ENCODE measurements around the gene FRAS1.
"Not testable (repeated sequence)": the region's sequence is repeated elsewhere in the genome, so short reads cannot be mapped to it uniquely, and the experiment has no call there.

Gene FRAS1

DNA sequence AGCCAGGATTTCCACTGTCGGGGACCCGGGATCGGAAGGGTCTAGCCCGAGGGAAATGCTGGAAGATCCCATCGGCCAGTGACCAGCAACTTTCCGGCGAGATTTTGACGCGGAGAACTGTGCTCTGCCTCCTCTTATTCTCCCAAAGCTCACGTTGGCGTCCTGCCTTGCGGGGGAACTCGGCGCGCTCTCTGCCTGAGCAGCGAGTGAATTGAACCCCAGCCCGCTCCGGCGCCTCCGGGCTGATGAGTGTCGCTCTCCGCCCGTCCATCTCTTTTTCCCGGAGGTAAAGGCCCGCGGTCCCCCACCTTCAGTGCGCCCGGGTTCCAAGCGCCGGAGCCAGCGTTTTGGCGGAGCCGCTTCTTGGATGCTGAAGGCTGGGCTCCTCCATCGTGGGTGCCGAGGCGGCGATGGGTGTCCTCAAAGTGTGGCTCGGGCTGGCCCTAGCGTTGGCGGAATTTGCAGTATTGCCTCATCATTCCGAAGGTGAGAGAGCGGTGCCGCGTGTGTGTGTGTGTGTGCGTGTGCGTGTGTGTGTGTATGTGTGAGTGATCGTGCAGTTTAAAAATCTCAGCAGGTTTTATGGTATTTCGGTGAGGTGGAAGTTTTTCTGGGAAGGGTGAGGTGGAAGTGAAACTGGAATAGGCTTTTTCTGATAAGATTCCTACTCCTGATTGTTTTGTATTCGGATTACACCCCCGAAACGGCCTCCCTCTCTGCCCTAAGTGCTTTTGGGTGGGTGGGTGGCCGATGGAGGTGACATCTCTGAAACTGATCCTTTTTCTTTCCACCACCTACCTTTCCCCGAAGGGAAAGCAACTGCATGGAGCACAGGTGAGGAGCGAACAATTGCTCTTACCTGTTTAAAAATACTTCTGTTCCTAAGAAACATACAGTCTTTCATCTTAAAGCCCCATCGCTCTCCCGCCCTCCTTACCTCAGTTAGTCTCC is 752 bp downstream of the FRAS1 start:
- DNase-seq: peak; percentile 1 to 62

DNA sequence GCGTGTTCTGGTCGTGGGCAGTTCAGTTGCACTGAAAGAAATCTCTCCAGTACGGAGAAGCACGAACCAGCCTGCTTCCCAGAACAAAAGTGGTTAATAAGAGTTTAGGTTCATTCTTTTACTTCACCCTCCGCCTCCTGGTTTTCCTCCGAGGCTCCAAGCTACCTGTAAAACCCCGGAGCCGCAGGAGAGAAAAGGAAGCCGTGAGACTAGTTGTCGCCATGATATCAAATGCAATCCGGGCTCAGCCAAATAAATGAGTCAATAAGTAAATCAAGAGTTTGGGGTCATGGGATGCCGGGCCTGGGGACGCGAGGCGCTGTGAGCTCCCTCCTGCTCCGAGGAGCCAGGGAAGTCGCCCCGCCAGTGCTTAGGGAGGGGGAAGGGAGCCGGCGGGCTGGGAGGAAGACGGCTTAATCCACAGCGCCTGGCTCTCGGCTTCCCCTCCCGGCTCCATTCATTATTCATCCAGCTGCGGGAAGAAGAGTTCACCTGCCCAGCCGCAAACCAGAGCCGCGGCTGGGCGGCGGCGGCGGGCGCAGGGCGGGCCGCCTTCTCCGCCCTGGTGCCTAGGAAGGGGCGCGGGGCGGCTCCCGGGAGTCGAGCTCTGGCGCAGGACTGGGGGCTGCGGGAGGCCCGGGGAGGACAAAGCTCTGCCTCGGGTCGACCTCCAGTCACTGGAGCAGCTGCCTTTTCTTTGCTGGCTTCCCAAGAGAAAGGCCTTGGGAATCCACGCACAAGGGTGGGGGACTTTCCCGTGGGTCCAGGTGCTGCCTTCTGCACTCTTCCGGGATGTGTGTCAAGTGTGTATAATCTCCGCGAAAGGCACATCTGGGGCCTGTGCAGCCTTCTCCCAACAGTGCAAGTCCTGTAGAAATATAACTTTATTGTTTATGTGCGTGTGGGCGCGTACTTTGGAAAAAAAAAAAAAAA is 1.7 kb downstream of the FRAS1 start:
- DNase-seq: peak; percentile 32 to 61

DNA sequence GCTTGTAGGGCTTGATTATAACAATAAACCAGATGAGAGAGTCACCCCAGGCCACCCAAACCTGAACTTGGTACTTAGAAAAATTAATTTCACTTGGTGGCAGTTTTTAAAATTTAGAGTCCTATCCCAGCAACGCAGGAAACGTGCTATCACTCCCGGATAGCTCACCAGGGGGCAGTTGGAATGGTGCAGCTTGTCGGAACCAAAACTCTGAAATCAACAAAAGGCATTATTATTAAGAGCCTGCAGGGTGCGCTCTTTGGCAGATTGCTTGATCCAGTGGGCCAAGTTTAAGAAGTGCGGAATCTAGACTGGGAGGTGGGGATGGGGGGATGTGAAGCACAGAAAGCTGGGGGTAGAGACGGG is 2.4 kb downstream of the FRAS1 start:
- DNase-seq: peak; percentile 52 to 73

DNA sequence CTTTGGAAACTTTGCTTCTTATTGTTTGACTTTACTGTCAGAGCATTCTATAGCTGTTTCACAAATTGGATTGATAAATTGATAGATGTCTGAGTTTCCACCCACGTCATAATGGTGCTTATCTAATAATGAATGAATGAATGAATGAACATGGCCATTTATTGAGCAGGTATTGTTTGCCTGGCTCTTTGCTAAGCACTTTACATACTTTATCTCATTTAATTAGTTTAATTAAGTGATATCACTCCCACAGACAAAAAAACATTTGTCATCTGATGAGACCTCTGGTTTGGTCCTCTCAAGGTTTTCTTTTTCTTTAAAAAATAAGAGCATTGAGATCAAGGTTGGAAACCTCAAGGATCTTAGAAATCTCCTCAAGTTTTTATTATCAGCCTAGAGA is 2.8 kb downstream of the FRAS1 start:
- DNase-seq: no peak

DNA sequence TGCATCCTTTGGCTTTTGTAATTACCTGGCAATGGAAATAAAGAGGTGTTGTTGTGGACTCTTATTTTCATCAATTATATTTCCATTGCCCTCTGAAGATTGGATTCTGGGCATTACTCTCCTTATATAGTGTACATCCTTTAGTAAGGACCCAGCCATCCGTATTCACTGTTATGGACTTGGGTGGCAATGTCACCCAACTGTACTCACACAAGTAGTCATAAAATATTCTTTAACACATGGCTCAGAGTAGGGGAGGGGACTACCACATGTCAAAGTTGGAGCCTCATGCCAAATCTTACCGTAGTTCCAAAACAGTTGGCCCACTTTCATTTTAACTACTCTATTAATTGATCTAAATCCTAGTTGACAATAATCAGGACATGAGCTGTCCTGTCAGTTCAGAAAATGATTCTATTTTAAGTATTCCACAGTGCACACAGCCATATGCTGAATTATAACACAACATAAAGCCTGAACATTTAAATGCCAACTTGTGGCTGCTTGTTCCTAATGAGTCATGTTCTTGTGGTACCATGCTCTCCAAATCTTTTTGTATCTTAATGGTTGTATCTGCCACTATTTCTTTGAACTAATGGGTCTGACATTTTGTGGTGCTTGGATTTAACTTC is 4.9 kb downstream of the FRAS1 start:
- no peak for DNase-seq

DNA sequence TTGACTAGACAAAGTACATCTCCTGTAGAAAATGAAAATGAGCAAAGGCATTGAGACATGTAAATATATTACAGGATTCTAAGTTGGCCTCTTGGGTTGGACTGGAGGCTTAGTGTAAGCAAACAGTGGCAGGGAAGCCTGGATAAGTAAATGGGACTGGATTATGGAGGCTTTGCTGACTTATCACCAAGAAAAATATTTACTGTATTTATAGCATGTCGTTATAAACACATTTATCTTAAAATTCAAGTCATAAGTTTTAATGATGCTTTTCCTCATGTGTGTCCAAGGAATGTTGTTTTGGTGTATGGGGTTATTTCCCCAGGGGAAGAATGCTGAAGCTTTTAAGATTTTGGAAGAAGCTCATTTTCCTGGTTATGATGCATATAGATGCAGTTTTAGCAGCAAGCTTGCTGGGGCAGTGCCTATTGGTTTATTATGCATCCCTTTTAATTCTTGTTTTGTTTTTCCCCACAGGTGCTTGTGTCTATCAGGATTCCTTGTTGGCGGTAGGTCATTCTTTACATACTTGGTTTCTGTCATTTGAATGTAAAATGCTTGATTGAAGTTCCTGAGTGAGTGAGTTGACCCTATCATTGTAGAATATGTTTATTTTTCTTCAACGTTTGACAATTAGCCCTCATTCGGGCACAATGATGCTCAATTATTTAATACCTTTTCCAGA is 8.5 kb downstream of the FRAS1 start:
- DNase-seq: no peak

DNA sequence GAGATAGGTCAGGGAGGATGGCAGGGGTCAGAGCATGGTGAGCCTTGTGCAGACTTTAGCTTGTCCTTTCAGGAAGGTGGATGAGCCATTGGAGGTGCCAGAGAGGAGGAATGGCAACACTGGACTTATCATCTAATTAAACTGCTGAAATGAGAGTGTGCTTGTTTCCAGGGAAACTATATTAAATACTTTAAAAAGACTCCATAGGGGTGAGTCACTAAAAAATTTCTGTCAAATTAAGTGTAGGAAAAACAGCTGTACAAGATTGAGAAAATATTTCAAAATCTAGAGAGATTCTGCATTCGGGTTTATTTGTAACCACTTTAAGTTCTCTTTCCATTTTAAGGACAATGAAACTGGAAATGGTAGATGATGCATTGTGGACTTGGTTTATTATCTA is 11.4 kb downstream of the FRAS1 start:
- no peak for DNase-seq

DNA sequence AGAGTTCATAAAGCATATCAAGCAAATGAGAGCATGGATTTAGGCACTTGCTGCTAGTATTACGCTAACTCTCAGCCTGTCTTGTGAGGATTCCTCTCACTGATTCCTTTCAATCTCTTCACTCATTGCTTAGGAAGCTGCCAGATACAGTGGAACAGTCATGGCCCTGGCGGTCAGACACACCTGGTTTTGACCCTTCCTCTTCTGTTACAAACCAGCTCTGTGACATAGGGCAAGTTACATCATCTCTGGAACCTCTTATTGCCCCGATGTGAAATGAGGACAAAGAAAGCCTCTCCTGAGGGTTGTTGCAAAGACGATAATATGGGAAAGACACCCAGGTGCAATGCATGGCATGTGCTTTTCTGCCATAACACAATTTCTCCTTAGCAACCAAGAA is 12.2 kb downstream of the FRAS1 start:
- DNase-seq: no peak

DNA sequence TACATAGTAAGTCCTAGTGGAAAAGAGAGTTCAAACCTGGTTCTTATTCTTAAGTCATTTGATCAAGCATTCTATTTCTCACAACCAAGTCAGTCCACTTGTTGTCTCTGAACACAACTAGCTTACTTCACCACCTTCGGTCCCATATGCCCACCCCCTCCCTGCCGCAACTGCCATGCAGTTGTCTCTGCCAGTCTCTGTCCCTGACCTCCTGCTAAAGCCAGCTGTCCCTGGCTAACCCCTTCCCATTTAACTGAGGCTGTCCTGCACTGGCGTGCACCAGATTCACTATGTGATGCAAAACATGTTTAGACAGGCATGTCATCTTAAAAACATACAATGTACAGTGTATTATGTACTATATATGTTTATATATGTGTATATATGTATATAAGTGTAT is 12.7 kb downstream of the FRAS1 start:
- DNase-seq: no peak

DNA sequence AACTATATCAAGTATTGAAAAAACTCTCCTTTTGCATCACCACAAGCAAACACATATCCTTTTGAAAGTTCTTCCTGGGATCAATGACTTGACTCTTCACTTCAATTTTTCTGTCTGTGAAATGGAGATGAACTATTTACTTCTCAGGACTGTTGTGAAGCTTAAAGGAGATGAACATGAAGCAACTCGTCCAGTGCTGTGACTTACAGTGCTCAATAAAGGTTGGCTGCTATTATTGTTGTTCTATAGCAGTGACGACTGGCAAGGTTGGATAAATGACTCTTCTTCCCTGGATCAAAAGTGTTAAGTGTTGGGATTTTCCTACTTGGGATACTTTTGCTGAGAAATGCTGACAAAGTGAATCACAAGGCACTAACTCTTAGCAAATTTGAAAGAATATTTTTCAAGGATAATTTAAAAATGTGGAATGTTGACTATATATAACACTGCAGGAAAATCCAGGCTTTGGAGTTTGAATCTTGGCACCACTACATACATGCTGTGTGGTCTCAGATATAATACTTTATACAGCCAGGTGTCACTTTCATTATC is 13.7 kb downstream of the FRAS1 start:
- no peak for DNase-seq

DNA sequence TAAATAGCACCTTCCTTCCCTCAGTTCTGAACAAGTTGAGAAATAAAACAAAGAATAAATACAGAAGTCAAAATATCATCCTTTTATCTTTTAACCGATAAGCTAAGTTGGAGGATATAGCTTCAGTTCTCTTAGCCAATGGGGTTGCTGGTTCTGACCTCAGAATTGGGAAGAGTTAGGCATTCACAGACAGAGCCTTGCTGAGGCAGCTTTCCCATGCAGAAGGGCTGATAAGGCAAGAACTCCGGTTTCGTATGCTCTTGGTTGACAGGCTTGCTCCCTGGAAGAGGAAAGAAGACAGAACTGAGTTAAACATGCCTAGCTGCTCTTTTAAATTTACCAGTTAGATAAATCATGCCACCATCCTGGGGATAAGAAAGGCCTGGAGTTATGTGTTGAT is 17.6 kb downstream of the FRAS1 start:
- DNase-seq: no peak

DNA sequence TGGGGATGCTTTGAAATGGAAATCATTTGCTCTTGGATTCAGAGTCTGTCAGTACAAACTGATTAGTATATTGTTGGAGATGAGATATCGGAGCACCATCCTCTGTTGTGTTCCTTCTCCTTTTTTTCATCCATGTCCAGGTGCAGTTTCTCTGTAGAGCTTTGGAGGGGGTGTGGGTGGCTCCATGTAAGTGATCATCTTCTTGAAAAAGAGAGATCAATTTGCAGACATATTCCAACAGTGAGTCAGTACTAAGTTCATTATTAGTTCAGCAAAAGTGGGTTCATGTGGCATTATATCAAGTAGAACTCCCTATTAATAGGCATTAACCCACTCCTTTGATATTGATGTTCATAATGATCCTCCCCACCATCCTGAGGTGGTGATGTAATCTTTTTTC is 18.9 kb downstream of the FRAS1 start:
- DNase-seq: no peak

DNA sequence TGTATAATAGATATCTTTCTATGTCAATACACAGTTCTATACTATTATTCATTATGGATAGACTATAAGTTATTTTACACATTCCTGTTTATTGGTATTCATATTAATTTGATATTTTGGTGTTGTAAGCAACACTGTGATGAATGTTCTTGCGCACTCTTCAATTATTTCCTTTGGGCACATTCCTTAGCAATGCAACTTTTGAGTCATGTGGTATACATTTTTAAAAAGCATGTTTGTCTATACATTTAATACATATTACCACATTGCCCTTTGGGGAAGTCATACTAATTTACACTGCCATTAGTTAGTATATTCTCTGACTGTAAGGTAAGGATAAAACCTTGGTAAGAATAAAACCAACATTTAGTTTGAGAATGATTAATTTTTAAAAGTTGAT is 21.0 kb downstream of the FRAS1 start:
- no peak for DNase-seq

DNA sequence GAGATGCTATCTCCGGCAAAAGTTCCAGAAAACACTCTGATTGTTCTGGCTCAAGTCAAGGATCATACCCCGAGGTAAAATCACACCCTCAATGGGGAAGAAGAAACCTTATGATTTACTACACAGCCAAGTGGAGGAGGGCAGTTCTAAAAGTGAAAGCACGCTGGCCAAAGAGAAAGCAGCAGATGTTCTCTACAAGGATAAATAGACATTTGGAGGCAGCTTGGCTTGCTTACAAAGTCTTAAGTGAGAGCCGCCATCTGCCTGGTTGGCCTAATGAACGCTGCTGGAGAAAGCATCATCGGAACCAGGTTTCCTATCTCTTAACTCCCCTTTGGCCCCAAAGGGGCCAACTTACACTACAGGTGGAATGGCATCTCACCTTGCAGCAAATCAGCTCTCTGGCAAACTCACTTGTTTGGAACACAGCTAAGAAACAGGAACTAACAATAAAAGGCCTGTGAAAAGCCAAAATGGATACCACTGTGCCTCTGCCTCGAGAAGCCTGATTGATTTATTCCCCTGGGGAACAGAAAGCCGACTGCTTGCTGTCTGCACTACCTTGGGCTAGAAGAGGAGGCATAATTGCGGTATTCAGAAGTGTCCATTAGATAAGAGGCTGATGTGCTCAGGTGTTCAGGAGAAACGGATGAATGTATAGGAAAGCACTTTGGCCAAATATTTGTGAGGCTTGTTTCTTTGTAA is 22.8 kb downstream of the FRAS1 start:
- no peak for DNase-seq

DNA sequence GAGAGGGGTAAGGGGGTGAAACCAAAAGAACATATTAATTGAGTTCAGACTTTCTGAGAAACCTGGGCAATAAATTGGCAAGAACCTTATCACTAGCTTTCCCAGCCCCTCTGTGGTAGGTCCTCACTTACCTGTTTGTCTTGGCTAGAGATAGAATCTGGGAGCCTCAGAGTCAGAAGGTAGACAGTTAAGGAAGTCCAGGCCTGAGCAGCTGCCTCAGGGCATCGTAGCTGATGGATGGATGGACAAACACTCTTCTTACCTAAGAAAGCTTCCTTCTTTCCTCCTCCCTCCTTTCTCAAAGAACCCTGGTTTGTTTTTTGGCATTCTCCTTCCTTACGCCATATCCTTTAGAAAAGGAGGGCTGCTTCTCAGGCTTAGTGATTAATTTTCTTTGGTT is 24.4 kb downstream of the FRAS1 start:
- no peak for DNase-seq

DNA sequence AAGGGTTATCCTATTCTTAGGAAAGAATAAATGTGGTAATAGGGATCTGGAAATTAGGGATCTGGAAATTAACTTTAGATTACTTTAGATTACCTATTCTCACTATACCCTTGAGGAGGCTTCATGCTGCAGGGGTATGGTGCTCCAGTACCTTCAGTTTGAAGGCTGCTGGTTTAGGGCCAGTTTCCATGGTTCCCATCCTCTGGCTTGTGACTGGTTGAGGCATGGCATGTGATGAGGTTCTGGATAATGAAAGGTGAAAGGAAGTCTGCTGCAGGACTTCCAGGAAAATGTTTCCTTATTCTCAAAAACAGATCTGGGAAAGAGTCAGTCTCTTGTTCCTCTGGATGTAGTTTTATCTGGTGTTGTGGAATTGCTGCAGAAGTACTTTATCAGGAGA is 25.9 kb downstream of the FRAS1 start:
- no peak for DNase-seq

DNA sequence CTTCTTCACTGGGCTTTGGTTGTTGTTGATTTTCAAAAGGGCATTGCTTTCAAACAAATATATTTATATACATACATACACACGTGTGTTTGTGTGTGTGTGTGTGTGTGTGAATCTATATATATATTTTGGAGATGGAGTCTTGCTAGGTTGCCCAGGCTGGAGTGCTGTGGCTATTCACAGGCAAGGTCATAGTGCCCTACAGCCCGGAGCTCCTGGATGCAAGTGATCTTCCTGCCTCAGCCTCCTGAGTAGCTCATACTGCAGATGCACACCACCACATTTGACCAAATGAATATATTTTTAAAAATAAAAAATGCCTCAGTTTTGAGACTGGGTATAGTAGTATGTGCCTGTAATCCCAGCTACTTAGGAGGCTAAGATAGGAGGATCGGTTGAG is 34.4 kb downstream of the FRAS1 start:
- no peak for DNase-seq

DNA sequence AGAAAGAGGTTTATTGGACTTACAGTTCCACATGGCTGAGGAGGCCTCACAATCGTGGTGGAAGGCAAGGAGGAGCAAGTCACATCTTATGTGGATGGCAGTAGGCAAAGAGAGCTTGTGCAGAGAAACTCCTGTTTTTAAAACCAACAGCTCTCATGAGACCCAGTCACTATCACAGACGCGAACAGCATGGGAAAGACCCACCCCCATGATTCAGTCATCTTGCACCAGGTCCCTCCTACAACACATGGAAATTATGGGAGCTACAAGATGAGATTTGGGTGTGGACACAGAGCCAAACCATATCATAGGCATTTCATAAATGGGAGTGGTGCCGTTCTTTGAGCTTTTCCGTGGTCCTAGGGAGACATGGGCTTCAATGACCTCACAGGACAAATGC is 35.2 kb downstream of the FRAS1 start:
- not testable (repeated sequence) for DNase-seq

DNA sequence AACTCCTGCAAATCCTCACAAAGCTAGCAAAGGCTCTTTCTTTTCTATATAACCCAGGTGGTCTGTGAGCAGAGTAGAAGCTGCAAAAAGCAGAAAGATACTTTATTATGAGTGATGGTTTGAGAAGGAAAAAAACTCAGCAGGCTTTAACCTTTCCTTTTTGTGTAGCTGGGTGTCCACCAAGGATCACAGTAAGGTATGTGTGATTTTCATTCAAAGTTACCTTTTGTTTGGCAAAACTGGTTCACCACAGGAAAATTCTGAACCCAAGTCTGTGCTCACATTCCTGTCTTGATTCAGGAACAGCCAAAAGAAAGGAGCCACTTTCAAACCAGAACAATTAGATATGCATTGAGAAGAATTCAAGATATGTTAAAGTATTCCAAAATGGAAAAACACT is 35.7 kb downstream of the FRAS1 start:
- DNase-seq: no peak

DNA sequence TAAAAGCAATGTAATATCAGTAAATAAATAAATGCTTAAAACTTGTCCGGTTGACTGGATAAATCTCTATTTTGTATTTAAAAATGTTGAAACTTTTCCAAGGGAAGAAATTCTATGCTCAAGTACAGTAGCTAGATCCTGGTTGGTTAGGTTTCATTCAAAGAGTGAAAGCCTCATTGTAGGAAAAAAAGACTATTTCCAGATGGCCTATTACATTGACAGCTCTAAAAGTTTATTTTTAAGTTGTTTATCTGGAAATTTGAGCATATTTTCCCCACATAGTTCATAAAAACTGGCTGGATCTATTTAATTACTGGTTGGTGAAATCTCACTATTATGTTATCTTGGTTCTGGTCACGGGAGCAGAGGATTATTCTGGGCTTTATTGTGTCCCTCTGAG is 38.0 kb downstream of the FRAS1 start:
- DNase-seq: no peak

DNA sequence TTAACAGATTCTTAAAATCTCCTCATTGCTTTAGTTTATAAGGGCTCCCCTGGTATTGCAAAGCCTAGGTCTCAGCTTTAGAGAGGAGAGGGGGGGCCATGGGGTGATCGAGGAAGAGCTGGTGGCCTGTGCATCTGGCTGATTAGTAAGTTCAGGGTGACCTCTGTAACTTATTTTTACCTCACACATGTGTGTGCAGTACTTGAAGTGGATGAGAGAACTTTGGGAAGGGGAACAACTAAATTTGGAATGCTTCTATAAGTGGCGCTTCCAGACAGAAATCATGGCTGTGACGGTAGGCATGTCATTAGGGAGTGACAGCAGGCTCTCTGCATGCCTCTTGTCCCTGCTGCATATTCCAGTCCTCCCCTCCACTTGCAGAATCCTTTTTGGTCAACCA is 41.9 kb downstream of the FRAS1 start:
- no peak for DNase-seq

DNA sequence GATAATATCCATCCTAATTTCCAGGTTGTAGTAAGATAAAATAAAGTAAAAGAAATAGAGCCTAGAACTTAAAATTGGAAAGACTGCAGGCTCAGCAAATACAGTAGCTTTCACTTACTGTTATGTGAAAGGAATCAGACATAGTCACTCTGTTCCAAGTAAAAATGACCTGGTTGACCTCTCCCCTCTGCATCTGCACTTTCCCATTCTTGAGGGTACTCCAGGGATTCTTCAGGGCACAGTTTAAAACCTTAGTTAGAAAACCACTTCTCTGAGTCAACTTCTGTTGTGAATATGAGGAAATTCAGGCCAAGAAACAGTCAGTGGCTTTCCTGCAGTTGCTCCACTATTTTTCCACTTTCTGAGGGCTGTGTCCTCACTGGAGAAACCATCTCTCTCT is 42.9 kb downstream of the FRAS1 start:
- no peak for DNase-seq
